DOHH2 (cell line): ENCODE results near the gene FAM76A.

ENCODE experiments used
- EZH2phosphoT487 ChIP-seq: fragments of 200-600 bp; sonication (generic); IDR thresholded peaks from 2 replicates; pipeline ENCODE4 v1.6.1; 2017; ENCODE audit warnings: borderline replicate concordance, mild to moderate bottlenecking, antibody characterized with exemption, low read length, moderate library complexity, mixed read lengths
- TF ChIP-seq, protein P1 (sequence below): fragments of 200-600 bp; sonication (generic); IDR thresholded peaks from one replicate; pipeline ENCODE4 v1.5.1; 2014; ENCODE audit warnings: antibody characterized with exemption, mild to moderate bottlenecking, low read depth, low read length; ENCODE audit not compliant: poor library complexity, severe bottlenecking

DNA sequence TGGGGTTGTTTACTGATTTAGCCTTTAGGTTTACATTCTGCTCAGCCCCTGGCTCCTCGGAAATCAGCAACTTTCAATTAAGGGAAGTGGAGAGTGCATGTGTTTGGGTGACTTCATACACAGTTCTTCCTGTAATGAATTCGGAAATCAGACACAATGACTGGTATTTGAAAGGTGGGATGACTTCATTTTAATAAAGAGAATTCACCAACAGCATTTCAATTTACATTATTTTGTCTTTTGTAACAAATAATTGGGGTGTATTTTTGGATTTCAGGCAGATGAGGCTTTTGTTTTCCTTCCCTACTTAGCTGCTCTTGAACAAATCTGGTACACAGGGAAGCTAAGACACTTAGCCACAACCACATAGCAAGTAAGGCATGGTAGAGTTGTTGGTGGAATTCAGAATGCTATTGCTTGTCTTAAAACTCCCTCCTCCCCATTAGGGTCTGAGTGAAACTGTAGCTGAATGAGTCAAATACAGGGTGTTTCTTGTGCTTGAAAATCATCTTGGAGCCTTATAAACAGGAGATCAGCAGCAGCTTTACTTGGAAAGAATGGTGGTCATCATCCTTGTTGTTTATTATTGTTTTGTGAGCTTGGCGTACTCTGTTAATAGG, 48.2 kb downstream of the FAM76A start:
- TF ChIP-seq EZH2phosphoT487 = no peak
- TF ChIP-seq, protein P1, sequence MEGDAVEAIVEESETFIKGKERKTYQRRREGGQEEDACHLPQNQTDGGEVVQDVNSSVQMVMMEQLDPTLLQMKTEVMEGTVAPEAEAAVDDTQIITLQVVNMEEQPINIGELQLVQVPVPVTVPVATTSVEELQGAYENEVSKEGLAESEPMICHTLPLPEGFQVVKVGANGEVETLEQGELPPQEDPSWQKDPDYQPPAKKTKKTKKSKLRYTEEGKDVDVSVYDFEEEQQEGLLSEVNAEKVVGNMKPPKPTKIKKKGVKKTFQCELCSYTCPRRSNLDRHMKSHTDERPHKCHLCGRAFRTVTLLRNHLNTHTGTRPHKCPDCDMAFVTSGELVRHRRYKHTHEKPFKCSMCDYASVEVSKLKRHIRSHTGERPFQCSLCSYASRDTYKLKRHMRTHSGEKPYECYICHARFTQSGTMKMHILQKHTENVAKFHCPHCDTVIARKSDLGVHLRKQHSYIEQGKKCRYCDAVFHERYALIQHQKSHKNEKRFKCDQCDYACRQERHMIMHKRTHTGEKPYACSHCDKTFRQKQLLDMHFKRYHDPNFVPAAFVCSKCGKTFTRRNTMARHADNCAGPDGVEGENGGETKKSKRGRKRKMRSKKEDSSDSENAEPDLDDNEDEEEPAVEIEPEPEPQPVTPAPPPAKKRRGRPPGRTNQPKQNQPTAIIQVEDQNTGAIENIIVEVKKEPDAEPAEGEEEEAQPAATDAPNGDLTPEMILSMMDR = no peak
